Liver (tissue), 9 donors: Measurements from ENCODE around the gene NUTF2. TPM values are rescaled to one million over a fixed set of nuclear protein-coding genes. Genes with fewer than 3 reads are reported as not detected.

Experiments
- DNase-seq: peaks from one replicate; pipeline ENCODE4 v3.0.0-alpha.2; 2017; ENCODE audit warnings: low spot score
- H3K27ac ChIP-seq, 2 donors: one replicate each; pipeline ENCODE4 v1.7.0; 2013; ENCODE audit warnings: inconsistent platforms in 2 of 2, low read length in 2 of 2, control low read depth in 1 of 2, low read depth in 1 of 2, mild to moderate bottlenecking in 1 of 2
- H3K27me3 ChIP-seq, 4 donors: one replicate each; pipeline versions ENCODE4 v1.6.1 to v1.7.0; 2013; ENCODE audit warnings: low read length in 3 of 4, inconsistent platforms in 1 of 4, mild to moderate bottlenecking in 1 of 4, moderate library complexity in 1 of 4; ENCODE audit not compliant: control insufficient read depth in 4 of 4, insufficient read depth in 4 of 4
- H3K36me3 ChIP-seq, 4 donors: one replicate each; pipeline versions ENCODE4 v1.6.1 to v1.7.0; 2013; ENCODE audit warnings: low read length in 3 of 4, mild to moderate bottlenecking in 3 of 4, low read depth in 1 of 4, moderate library complexity in 1 of 4; ENCODE audit not compliant: control insufficient read depth in 4 of 4, insufficient read depth in 3 of 4
- H3K4me1 ChIP-seq, 4 donors: one replicate each; pipeline versions ENCODE4 v1.6.1 to v1.7.0; 2013; ENCODE audit warnings: low read length in 3 of 4, mild to moderate bottlenecking in 3 of 4, moderate library complexity in 1 of 4; ENCODE audit not compliant: control insufficient read depth in 4 of 4, insufficient read depth in 4 of 4
- H3K4me3 ChIP-seq, 3 donors: one replicate each; pipeline versions ENCODE4 v1.6.1 to v1.7.0; 2013; ENCODE audit warnings: low read length in 3 of 3, control low read depth in 1 of 3, low read depth in 1 of 3, mild to moderate bottlenecking in 1 of 3
- H3K9ac ChIP-seq, 2 donors: one replicate each; pipeline ENCODE4 v1.7.0; 2013; ENCODE audit warnings: low read length in 2 of 2, mild to moderate bottlenecking in 2 of 2, moderate library complexity in 2 of 2, control low read depth in 1 of 2, low read depth in 1 of 2
- H3K9me3 ChIP-seq, 4 donors: one replicate each; pipeline versions ENCODE4 v1.6.1 to v1.7.0; 2013; ENCODE audit warnings: low read length in 3 of 4; ENCODE audit not compliant: control insufficient read depth in 4 of 4
- ATF3 ChIP-seq: IDR thresholded peaks from 2 replicates; pipeline ENCODE4 v1.6.1; 2016; ENCODE audit warnings: antibody characterized with exemption
- CTCF ChIP-seq: fragments of 150-350 bp; IDR thresholded peaks from 2 replicates; pipeline ENCODE4 v1.5.1; 2017; ENCODE audit warnings: improper control_type of control experiment, low read depth, low read length; ENCODE audit not compliant: missing input control
- EGR1 ChIP-seq, 2 donors: IDR thresholded peaks; 2 replicates each; pipeline ENCODE4 v1.6.1; 2016 to 2018; ENCODE audit warnings: antibody characterized with exemption in 2 of 2, low read depth in 2 of 2
- FOXA1 ChIP-seq: IDR thresholded peaks from 2 replicates; pipeline ENCODE4 v1.6.1; 2016; ENCODE audit warnings: antibody characterized with exemption
- FOXA2 ChIP-seq: IDR thresholded peaks from 2 replicates; pipeline ENCODE4 v1.6.1; 2016; ENCODE audit warnings: antibody characterized with exemption
- GABPA ChIP-seq, 2 donors: IDR thresholded peaks in 1 of 2; conservative IDR thresholded peaks in 1 of 2; 2 replicates each; pipeline ENCODE4 v1.6.1; 2016; ENCODE audit warnings: antibody characterized with exemption in 2 of 2, mild to moderate bottlenecking in 1 of 2, moderate library complexity in 1 of 2
- HNF4A ChIP-seq, 2 donors: conservative IDR thresholded peaks; 2 replicates each; pipeline ENCODE4 v1.6.1; 2016; ENCODE audit warnings: antibody characterized with exemption in 2 of 2, mild to moderate bottlenecking in 2 of 2
- HNF4G ChIP-seq: IDR thresholded peaks from 2 replicates; pipeline ENCODE4 v1.6.1; 2016; ENCODE audit warnings: antibody characterized with exemption
- JUND ChIP-seq, 2 donors: IDR thresholded peaks; 2 replicates each; pipeline ENCODE4 v1.6.1; 2016; ENCODE audit warnings: antibody characterized with exemption in 2 of 2
- NR2F2 ChIP-seq: IDR thresholded peaks from 2 replicates; pipeline ENCODE4 v1.6.1; 2016; ENCODE audit warnings: antibody characterized with exemption
- RAD21 ChIP-seq, 2 donors: IDR thresholded peaks; 2 replicates each; pipeline ENCODE4 v1.6.1; 2016; ENCODE audit warnings: antibody characterized with exemption in 2 of 2, mild to moderate bottlenecking in 2 of 2
- REST ChIP-seq: IDR thresholded peaks from 2 replicates; pipeline ENCODE4 v1.6.1; 2016; ENCODE audit warnings: antibody characterized with exemption, mild to moderate bottlenecking
- RXRA ChIP-seq, 2 donors: IDR thresholded peaks; 2 replicates each; pipeline ENCODE4 v1.6.1; 2017 to 2018; ENCODE audit warnings: antibody characterized with exemption in 2 of 2, mild to moderate bottlenecking in 1 of 2
- SP1 ChIP-seq: IDR thresholded peaks from 2 replicates; pipeline ENCODE4 v1.6.1; 2018; ENCODE audit warnings: antibody characterized with exemption, mild to moderate bottlenecking
- TAF1 ChIP-seq: conservative IDR thresholded peaks from 2 replicates; pipeline ENCODE4 v1.6.1; 2016; ENCODE audit warnings: antibody characterized with exemption, mild to moderate bottlenecking
- YY1 ChIP-seq: IDR thresholded peaks from 2 replicates; pipeline ENCODE4 v1.6.1; 2016; ENCODE audit warnings: antibody characterized with exemption, mild to moderate bottlenecking
- WGBS: extraction: QIAGEN DNeasy Blood & Tissue Kit; methylation state at CpG from one replicate; pipeline ENCODE4 v1.1.7; 2013; 5-methylcytosine and 5-hydroxymethylcytosine counted together
- polyA plus RNA-seq, 2 donors: library from polyadenylated mRNA; stranded (reverse) in 1 of 2; unstranded in 1 of 2; fragments of 200-250 nt in 1 of 2; fragments of >200 nt in 1 of 2; fragmentation: Nextera tagmentation in 1 of 2; extraction: Ambion mirVana in 1 of 2; gene quantifications; one replicate each; pipeline versions ENCODE4 v1.2.1 to v1.2.3, GENCODE V29; 2013 to 2015
- total RNA-seq, 2 donors: library from RNA; depleted of rRNA; stranded (reverse); fragments of >200 nt; gene quantifications; one replicate each; pipeline ENCODE4 v1.2.3, GENCODE V29; 2014
- TF ChIP-seq, protein P1 (sequence below): IDR thresholded peaks from 2 replicates; pipeline ENCODE4 v1.6.1; 2016; ENCODE audit warnings: antibody characterized with exemption
- TF ChIP-seq, protein P2 (sequence below): IDR thresholded peaks from 2 replicates; pipeline ENCODE4 v1.6.1; 2016; ENCODE audit warnings: antibody characterized with exemption
- donor health status: healthy.
- donor health status: healthy.
- donor health status: healthy.
- donor health status: healthy.
- donor health status: healthy.

Gene NUTF2
- total and polyA plus RNA-seq, 4 donors: 27.4 to 69.5 (median 54.8) TPM

GRCh38 chr16:67879462-67879861 lies 32.7 kb downstream of the NUTF2 start (continued):
- TF ChIP-seq YY1 (no peak), EGR1 (IDR thresholded peaks at IDR 0.05; ENCODE audit: low read depth in 2 of 2) (no peak), JUND (IDR thresholded peaks at IDR 0.05) (no peak), HNF4A (conservative IDR thresholded peaks at IDR 0.05) (no peak)
- TF ChIP-seq, protein P1, sequence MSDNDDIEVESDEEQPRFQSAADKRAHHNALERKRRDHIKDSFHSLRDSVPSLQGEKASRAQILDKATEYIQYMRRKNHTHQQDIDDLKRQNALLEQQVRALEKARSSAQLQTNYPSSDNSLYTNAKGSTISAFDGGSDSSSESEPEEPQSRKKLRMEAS: no peak
- TF ChIP-seq, protein P2, sequence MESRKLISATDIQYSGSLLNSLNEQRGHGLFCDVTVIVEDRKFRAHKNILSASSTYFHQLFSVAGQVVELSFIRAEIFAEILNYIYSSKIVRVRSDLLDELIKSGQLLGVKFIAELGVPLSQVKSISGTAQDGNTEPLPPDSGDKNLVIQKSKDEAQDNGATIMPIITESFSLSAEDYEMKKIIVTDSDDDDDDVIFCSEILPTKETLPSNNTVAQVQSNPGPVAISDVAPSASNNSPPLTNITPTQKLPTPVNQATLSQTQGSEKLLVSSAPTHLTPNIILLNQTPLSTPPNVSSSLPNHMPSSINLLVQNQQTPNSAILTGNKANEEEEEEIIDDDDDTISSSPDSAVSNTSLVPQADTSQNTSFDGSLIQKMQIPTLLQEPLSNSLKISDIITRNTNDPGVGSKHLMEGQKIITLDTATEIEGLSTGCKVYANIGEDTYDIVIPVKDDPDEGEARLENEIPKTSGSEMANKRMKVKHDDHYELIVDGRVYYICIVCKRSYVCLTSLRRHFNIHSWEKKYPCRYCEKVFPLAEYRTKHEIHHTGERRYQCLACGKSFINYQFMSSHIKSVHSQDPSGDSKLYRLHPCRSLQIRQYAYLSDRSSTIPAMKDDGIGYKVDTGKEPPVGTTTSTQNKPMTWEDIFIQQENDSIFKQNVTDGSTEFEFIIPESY: no peak

DNA sequence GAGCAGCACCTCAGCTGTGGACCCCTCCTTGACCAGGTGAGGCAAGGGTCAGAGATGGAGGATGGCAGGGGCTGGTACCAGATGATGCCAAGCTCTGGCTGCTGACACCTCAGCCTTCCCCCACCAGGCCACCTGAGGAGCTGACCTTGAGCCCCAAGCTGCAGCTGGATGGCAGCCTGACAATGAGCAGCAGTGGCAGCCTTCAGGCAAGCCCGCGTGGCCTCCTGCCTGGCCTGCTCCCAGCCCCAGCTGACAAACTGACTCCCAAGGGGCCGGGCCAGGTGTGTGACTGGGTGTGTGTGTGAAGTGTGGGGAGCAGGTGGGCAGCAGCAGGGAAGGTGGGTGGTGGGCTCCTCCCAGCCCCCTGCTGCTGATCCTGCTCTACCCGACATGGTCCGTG lies 33.2 kb downstream of the NUTF2 start:
- TF ChIP-seq ATF3 (no peak), CTCF (no peak), JUND (IDR thresholded peaks at IDR 0.05) (no peak), TAF1 (no peak), HNF4A (conservative IDR thresholded peaks at IDR 0.05) (no peak), YY1 (no peak), FOXA1 (no peak), HNF4G (no peak), RXRA (IDR thresholded peaks at IDR 0.05) (no peak), NR2F2 (no peak), FOXA2 (no peak), SP1 (no peak), GABPA (IDR thresholded peaks at IDR 0.05 in 1 of 2, conservative IDR thresholded peaks at IDR 0.05 in 1 of 2) (no peak)
- TF ChIP-seq, protein P1: no peak
- Histone ChIP-seq H3K27me3 (no peaks in the 10 kb centered on the region), H3K4me3 (no peak overlapping the region), H3K4me1 (peaks cover 2 to 33% (median 16%) of the 10 kb centered on the region in 4 donors), H3K9me3 (no peaks in the 10 kb centered on the region), H3K36me3 (peaks cover 30 to 71% (median 47%) of the 10 kb centered on the region in 4 donors), H3K9ac (no peak overlapping the region), H3K27ac (no peak overlapping the region)
- 94% methylated on average over 5 of the region's 5 CpGs for WGBS
- no peak for DNase-seq

GRCh38 chr16:67880584-67880983 lies 33.9 kb downstream of the NUTF2 start:
- Histone ChIP-seq H3K27me3 (no peaks in the 10 kb centered on the region), H3K9ac (no peak overlapping the region), H3K4me3 (no peak overlapping the region), H3K9me3 (no peaks in the 10 kb centered on the region), H3K27ac (no peak overlapping the region), H3K4me1 (peaks cover 3 to 30% (median 13%) of the 10 kb centered on the region in 4 donors), H3K36me3 (peaks cover 30 to 71% (median 47%) of the 10 kb centered on the region in 4 donors)
- no peak for TF ChIP-seq ATF3
- no peak for TF ChIP-seq TAF1
- no peak for TF ChIP-seq JUND (IDR thresholded peaks at IDR 0.05)
- no peak for TF ChIP-seq RXRA (IDR thresholded peaks at IDR 0.05)
- no peak for TF ChIP-seq FOXA2
- TF ChIP-seq NR2F2: no peak
- no peak for TF ChIP-seq FOXA1
- no peak for TF ChIP-seq REST
- TF ChIP-seq HNF4A (conservative IDR thresholded peaks at IDR 0.05): no peak
- TF ChIP-seq, protein P1: no peak
- TF ChIP-seq HNF4G: no peak
- no peak for TF ChIP-seq EGR1 (IDR thresholded peaks at IDR 0.05; ENCODE audit: low read depth in 2 of 2)
- TF ChIP-seq GABPA (IDR thresholded peaks at IDR 0.05 in 1 of 2, conservative IDR thresholded peaks at IDR 0.05 in 1 of 2): no peak
- TF ChIP-seq RAD21 (IDR thresholded peaks at IDR 0.05): no peak
- no peak for TF ChIP-seq YY1
- TF ChIP-seq SP1: no peak
- no peak for DNase-seq
- WGBS: 94% methylated on average over 13 of the region's 13 CpGs
